Stomach (tissue), 9 donors: ENCODE data around the gene VEZT. TPM values are rescaled to one million over a fixed set of nuclear protein-coding genes. Genes with fewer than 3 reads are reported as not detected.

ENCODE experiments used
- DNase-seq, 2 donors: peaks; one replicate each; pipeline versions ENCODE4 v3.0.0 to v3.0.0-alpha.2; 2013 to 2019
- H3K27ac ChIP-seq, 5 donors: fragments of 200-600 bp in 4 of 5; sonication (generic) in 4 of 5; one replicate each; pipeline ENCODE4 v1.5.1; 2013 to 2019; ENCODE audit warnings: mild to moderate bottlenecking in 1 of 5, moderate library complexity in 1 of 5
- H3K27me3 ChIP-seq, 3 donors: fragments of 200-600 bp; sonication (generic); one replicate each; pipeline ENCODE4 v1.5.1; 2017 to 2019; ENCODE audit warnings: mixed run types in 1 of 3
- H3K36me3 ChIP-seq, 4 donors: fragments of 200-600 bp; sonication (generic); 1 replicate in 3 of 4; 2 replicates in 1 of 4; pipeline ENCODE4 v1.5.1; 2016 to 2019
- H3K4me1 ChIP-seq, 4 donors: fragments of 200-600 bp; sonication (generic); one replicate each; pipeline ENCODE4 v1.5.1; 2016 to 2019
- H3K4me3 ChIP-seq, 4 donors: fragments of 200-600 bp; sonication (generic) in 3 of 4; one replicate each; pipeline ENCODE4 v1.5.1; 2016 to 2019; ENCODE audit warnings: mild to moderate bottlenecking in 1 of 4
- H3K9me3 ChIP-seq, 4 donors: fragments of 200-600 bp; sonication (generic); one replicate each; pipeline ENCODE4 v1.5.1; 2016 to 2019
- CTCF ChIP-seq, 7 experiments: fragments of 450-650 bp in 4 of 7; fragments of 200-600 bp in 3 of 7; sonication (generic) in 3 of 7; IDR thresholded peaks; one replicate each; pipeline ENCODE4 v1.5.1; 2016 to 2019; ENCODE audit warnings: antibody characterized with exemption in 7 of 7, control low read depth in 2 of 7, mild to moderate bottlenecking in 1 of 7
- EP300 ChIP-seq: sonication (generic); formaldehyde crosslinking; IDR thresholded peaks from one replicate; pipeline ENCODE4 v1.6.1; 2017; ENCODE audit warnings: antibody characterized with exemption
- POLR2A ChIP-seq, 4 donors: fragments of 450-650 bp; IDR thresholded peaks; one replicate each; pipeline ENCODE4 v1.6.1; 2016; ENCODE audit warnings: antibody characterized with exemption in 4 of 4, control low read depth in 2 of 4, mild to moderate bottlenecking in 1 of 4, moderate library complexity in 1 of 4
- POLR2AphosphoS5 ChIP-seq, 3 donors: sonication (generic); formaldehyde crosslinking; IDR thresholded peaks; one replicate each; pipeline ENCODE4 v1.6.1; 2016; ENCODE audit warnings: antibody characterized with exemption in 3 of 3
- WGBS, 5 donors: extraction: QIAGEN DNeasy Blood & Tissue Kit in 3 of 5; methylation state at CpG; one replicate each; pipeline versions ENCODE4 v1.1.5 to v1.1.7; 2013 to 2018; 5-methylcytosine and 5-hydroxymethylcytosine counted together
- intact Hi-C: fragments of 100-400 bp; cut with DNase I; formaldehyde crosslinking; loops from one replicate; pipeline ENCODE4 v1.15.1; 2023; ENCODE audit warnings: low total_unique reads
- polyA plus RNA-seq, 3 donors: library from polyadenylated mRNA; stranded (reverse); fragments of 200-250 nt; gene quantifications; one replicate each; pipeline ENCODE4 v1.2.3, GENCODE V29; 2013
- total RNA-seq, 5 donors: library from RNA; depleted of rRNA; stranded (reverse); fragments of >200 nt; gene quantifications; one replicate each; pipeline versions ENCODE4 v1.1.0 to v1.2.3, GENCODE V29; 2014 to 2016
- donor health status: healthy with polysubstance abuse.
- donor health status: Bipolar disorder and iron deficiency.
- donor health status: healthy.

Gene VEZT
- total and polyA plus RNA-seq, 8 donors = 11.0 to 165 (median 46.7) TPM

DNA sequence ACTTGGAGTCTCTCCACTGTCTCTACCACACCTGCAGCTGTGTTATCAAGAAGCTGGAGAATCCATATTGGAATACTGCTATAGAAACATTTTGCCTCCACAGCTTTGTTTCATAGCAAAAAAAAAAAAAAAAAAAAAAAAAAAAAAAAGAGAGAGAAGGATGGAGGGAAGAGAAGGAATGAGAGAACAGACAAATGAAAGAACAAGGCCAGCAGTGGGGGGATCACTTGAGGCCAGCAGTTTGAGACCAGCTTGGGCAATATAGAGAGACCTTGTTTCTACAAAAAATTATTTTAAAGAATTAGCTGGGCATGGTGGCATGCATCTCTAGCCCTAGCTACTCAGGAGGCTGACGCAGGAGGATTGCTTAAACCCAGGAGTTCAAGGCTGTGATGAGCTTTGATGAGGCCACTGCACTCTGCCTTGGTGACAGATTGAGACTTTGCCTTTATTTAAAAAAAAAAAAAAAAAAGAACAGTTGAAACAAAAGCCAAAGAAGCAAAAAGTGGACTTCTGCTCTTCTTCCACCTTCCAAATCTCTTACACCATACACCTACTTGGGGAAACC, 8.1 kb downstream of the VEZT start:
- intact Hi-C loops = no loop called here
- WGBS, 5 donors = 88 to 100% (median 98%) methylated on average over 1 of the region's 1 CpG
- Histone ChIP-seq H3K4me1 (peaks cover 0 to 54% (median 22%) of the 10 kb centered on the region in 4 donors), H3K4me3 (no peak overlapping the region), H3K27ac (no peak overlapping the region), H3K27me3 (no peaks in the 10 kb centered on the region), H3K9me3 (no peaks in the 10 kb centered on the region), H3K36me3 (peaks cover 5 to 15% (median 8%) of the 10 kb centered on the region in 4 donors)
- no peak for DNase-seq
- no peak for TF ChIP-seq CTCF (IDR thresholded peaks at IDR 0.05)

DNA sequence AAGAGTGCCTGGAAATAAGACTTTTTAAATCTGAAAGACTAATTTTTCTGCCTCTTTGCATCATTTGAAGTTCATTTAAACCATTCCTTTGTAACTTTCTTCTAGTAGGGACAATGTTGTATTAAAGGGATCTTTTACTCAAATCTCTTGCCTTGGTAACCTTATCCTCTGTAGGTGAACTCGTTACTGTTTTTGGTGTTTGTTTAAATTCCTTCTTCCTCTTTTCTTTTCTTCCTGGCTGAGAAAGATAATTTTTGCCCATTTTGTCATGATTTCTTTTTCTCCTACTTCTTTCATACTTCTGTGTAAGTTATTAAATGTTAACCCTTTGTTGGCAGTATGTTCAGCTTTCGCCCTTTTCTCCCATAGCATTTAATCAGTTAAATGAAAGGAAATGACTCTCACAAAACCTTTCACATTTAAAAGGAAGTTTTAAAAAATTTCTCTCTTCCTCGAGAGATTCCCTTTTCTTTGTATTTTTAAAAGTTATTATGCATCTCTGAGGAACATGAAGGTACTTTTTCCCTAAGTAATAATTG, 10.3 kb downstream of the VEZT start:
- intact Hi-C loops = no loop called here
- Histone ChIP-seq H3K27me3 (no peaks in the 10 kb centered on the region), H3K27ac (no peak overlapping the region), H3K36me3 (peaks cover 5 to 15% (median 8%) of the 10 kb centered on the region in 4 donors), H3K9me3 (no peaks in the 10 kb centered on the region), H3K4me3 (no peak overlapping the region), H3K4me1 (peaks cover 0 to 52% (median 30%) of the 10 kb centered on the region in 4 donors)
- TF ChIP-seq EP300 (no peak), CTCF (IDR thresholded peaks at IDR 0.05) (no peak), POLR2A (IDR thresholded peaks at IDR 0.05) (no peak), POLR2AphosphoS5 (IDR thresholded peaks at IDR 0.05) (no peak)
- 53 to 63% (median 62%) methylated on average over 3 of the region's 3 CpGs for WGBS, 5 donors
- no peak for DNase-seq

GRCh38 chr12:95228617-95229016, 11.0 kb downstream of the VEZT start:
- TF ChIP-seq POLR2A (IDR thresholded peaks at IDR 0.05) (no peak), CTCF (IDR thresholded peaks at IDR 0.05) (no peak), POLR2AphosphoS5 (IDR thresholded peaks at IDR 0.05) (no peak), EP300 (no peak)
- H3K4me3 ChIP-seq = no peak overlapping the region
- DNase-seq = no peak
- no peaks in the 10 kb centered on the region for H3K27me3 ChIP-seq
- intact Hi-C loops = no loop called here
- WGBS, 5 donors = 84 to 98% (median 90%) methylated on average over 2 of the region's 2 CpGs
- H3K9me3 ChIP-seq = no peaks in the 10 kb centered on the region
- H3K27ac ChIP-seq = no peak overlapping the region
- peaks cover 5 to 15% (median 8%) of the 10 kb centered on the region in 4 donors for H3K36me3 ChIP-seq
- peaks cover 0 to 52% (median 27%) of the 10 kb centered on the region in 4 donors for H3K4me1 ChIP-seq

DNA sequence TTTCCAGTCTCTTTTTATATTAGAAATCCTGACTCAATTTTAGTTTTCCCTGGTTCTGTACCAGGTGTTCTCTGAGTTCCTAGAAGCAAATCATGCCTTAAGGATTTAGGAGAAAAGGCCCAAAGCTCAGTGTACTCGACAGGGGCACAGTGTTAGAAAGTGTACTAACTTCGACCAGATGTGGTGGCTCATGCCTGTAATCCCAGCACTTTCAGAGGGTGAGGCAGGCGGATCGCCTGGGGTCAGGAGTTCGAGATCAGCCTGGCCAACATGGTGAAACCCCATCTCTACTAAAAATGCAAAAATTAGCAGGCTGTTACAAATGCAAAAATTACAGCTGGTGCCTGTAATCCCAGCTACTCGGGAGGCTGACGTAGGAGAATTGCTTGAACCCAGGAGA, 12.0 kb downstream of the VEZT start:
- intact Hi-C loops = no loop called here
- Histone ChIP-seq H3K27ac (no peak overlapping the region), H3K9me3 (no peaks in the 10 kb centered on the region), H3K4me3 (no peak overlapping the region), H3K4me1 (peaks cover 0 to 44% (median 27%) of the 10 kb centered on the region in 4 donors), H3K27me3 (no peaks in the 10 kb centered on the region), H3K36me3 (peaks cover 5 to 13% (median 9%) of the 10 kb centered on the region in 4 donors)
- TF ChIP-seq POLR2A (IDR thresholded peaks at IDR 0.05) = no peak
- WGBS, 5 donors = 84 to 92% (median 88%) methylated on average over 7 of the region's 7 CpGs
- no peak for DNase-seq

DNA sequence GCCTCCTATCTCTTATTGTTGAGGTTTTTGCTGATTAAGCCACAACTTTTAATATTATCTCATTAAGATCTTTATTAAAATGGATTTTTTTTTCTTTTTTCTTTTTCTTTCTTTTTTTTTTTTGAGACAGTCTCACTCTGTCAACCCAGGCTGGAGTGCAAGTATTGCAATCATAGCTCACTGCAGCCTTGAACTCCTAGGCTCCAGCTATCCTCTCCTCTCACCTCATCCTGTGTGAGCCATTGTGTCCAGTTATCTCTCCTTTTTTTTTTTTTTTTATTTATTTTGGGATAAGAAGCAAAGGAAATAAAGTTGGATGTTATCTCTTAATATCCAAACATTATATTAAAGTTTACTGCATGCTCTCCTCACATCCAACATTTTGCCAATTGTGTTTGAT, 12.7 kb downstream of the VEZT start:
- Histone ChIP-seq H3K36me3 (peaks cover under 1 to 6% (median 3%) of the 10 kb centered on the region in 4 donors), H3K4me3 (no peak overlapping the region), H3K4me1 (peaks cover 0 to 43% (median 26%) of the 10 kb centered on the region in 4 donors), H3K9me3 (no peaks in the 10 kb centered on the region), H3K27me3 (no peaks in the 10 kb centered on the region), H3K27ac (no peak overlapping the region)
- intact Hi-C loops = no loop called here
- TF ChIP-seq POLR2AphosphoS5 (IDR thresholded peaks at IDR 0.05) = no peak
- no peak for TF ChIP-seq EP300
- no peak for TF ChIP-seq POLR2A (IDR thresholded peaks at IDR 0.05)
- no peak for TF ChIP-seq CTCF (IDR thresholded peaks at IDR 0.05)
- DNase-seq = no peak
